ENCODE measurements around the gene THAP3.

Gene THAP3

DNA sequence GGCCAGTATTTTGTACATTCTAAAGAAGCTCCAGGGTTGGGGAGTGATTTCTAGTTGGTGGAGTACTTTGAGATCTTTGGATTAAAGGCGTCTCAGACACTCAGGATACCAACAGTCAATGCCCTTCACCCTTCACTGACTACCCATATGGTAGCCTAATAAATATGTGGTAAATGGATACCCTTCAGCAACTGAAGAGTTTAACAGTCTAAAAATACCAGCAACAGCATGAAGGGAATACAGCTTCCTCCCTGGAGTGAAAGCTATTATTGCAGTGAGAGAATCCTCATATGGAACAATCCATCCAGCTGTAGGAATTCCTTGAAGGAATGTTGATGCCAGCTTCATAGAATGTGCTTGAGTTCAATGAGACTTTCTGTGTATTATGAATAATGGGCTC lies 50.1 kb downstream of the THAP3 start:
- no peak for DNase-seq

DNA sequence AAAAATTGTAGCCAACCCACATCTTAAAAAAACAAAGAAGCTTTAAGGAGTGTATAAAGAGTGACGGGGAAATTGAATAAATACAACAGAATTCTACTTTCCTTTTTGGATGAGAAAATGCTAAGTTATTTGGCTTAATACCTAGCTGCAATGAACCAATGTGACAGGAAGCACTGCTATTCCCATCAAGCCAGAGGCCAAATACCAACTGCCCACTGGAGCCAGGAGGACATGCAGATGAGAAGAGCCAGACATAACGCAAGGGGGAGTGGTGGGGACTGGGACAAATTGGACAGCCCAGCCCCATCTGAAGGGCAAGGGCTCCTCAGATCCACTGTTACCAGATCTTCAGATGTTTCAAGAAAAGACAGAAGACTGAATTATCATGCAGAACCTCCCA lies 51.3 kb downstream of the THAP3 start:
- DNase-seq, result no peak
